ENCODE data around the gene SPN.
"Not testable (repeated sequence)": the region's sequence is repeated elsewhere in the genome, so short reads cannot be mapped to it uniquely, and the experiment has no call there.

Gene SPN

DNA sequence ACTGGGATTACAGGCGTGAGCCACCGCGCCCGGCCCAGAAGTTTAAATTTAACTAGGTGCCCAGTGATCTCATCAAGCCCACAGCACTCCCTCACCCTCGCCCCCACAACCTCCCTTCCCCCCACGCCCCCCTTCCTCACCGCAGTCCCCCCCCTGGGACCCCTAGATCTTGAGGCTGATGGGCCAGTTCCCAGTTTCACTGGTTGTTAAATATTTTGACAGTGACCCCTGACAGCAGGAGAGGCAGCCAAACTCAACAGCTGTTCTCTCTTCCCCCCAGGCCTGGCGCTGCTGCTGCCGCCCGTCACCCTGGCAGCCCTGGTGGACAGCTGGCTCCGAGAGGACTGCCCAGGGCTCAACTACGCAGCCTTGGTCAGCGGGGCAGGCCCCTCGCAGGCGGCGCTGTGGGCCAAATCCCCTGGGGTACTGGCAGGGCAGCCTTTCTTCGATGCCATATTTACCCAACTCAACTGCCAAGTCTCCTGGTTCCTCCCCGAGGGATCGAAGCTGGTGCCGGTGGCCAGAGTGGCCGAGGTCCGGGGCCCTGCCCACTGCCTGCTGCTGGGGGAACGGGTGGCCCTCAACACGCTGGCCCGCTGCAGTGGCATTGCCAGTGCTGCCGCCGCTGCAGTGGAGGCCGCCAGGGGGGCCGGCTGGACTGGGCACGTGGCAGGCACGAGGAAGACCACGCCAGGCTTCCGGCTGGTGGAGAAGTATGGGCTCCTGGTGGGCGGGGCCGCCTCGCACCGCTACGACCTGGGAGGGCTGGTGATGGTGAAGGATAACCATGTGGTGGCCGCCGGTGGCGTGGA lies 31.5 kb downstream of the SPN start:
- DNase-seq (ENCODE audit: extremely low read depth, low read depth) = no peak
- TF ChIP-seq, protein P1, sequence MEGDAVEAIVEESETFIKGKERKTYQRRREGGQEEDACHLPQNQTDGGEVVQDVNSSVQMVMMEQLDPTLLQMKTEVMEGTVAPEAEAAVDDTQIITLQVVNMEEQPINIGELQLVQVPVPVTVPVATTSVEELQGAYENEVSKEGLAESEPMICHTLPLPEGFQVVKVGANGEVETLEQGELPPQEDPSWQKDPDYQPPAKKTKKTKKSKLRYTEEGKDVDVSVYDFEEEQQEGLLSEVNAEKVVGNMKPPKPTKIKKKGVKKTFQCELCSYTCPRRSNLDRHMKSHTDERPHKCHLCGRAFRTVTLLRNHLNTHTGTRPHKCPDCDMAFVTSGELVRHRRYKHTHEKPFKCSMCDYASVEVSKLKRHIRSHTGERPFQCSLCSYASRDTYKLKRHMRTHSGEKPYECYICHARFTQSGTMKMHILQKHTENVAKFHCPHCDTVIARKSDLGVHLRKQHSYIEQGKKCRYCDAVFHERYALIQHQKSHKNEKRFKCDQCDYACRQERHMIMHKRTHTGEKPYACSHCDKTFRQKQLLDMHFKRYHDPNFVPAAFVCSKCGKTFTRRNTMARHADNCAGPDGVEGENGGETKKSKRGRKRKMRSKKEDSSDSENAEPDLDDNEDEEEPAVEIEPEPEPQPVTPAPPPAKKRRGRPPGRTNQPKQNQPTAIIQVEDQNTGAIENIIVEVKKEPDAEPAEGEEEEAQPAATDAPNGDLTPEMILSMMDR (IDR thresholded peaks at IDR 0.05; ENCODE audit: low read depth, low read length, missing control alignments) = no peak
- no peak overlapping the region for H3K4me3 ChIP-seq (replicated peaks; ENCODE audit: low read depth, low read length)

DNA sequence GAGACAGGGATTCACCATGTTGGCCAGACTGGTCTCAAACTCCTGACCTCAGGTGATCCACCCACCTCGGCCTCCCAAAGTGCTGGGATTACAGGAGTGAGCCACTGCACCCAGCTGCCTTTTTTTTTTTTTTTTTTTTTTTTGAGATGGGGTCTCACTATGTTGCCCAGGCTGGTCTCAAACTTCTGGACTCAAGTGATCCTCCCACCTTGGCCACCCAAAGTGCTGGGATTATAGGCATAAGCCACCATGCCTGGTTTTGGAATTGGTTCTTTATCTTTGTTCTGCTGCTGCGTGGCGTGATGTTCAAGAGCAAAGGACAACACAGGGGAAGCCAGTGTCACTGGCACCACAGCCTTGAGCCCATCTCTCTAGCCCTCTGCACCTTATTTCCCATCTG lies 32.6 kb downstream of the SPN start:
- H3K4me3 ChIP-seq (replicated peaks; ENCODE audit: low read depth, low read length) = not testable (repeated sequence)

DNA sequence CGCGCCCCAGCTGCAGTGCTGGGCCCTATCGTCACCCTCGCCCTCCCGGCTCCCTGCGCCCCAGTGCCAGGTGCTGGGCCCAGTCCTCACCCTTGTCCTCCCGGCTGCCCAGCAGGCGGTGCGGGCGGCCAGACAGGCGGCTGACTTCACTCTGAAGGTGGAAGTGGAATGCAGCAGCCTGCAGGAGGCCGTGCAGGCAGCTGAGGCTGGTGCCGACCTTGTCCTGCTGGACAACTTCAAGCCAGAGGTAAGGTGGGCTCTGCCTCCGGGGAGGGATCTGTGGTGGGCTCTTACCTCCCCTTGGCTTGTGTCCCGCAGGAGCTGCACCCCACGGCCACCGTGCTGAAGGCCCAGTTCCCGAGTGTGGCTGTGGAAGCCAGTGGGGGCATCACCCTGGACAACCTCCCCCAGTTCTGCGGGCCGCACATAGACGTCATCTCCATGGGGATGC lies 33.9 kb downstream of the SPN start:
- TF ChIP-seq, protein P1 (IDR thresholded peaks at IDR 0.05; ENCODE audit: low read depth, low read length, missing control alignments) = no peak

More for the DNA sequence above, 32.6 kb downstream of the SPN start:
- DNase-seq (ENCODE audit: extremely low read depth, low read depth) = not testable (repeated sequence)

DNA sequence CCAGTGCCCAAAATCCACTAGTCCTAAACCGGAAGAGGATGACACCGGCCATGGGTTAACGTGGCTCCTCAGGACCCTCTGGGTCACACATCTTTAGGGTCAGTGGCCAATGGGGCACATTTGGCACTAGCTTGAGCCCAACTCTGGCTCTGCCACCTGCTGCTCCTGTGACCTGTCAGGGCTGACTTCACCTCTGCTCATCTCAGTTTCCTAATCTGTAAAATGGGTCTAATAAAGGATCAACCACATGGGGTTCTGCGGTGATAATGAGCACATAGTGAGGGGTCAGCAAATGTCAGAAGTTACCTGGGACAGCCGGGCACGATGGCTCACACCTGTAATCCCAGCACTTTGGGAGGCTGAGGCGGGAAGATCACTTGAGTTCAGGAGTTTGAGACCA lies 34.3 kb downstream of the SPN start:
- TF ChIP-seq, protein P1 (IDR thresholded peaks at IDR 0.05; ENCODE audit: low read depth, low read length, missing control alignments) = no peak

More for the DNA sequence above, 33.9 kb downstream of the SPN start:
- no peak for DNase-seq (ENCODE audit: extremely low read depth, low read depth)
- H3K4me3 ChIP-seq (replicated peaks; ENCODE audit: low read depth, low read length) = no peak overlapping the region

DNA sequence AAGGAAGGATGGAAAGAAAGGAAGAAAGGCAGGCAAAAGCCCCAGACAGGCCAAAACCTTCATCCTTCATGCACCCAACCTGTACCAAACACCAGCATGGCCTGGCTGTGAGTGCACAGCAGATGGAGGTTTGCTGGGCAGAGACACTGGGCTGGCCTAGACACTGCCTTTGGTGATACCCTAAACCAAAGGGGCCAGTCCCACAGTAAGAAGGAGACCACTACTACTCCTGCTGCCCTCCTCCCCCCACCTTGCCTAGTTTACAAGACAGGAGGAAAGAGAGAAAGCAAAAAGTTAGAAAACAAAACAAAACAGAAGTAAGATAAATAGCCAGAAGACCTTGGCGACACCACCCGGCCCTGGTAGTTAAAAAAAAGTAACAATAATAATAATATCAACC lies 35.0 kb downstream of the SPN start:
- TF ChIP-seq, protein P1 (IDR thresholded peaks at IDR 0.05; ENCODE audit: low read depth, low read length, missing control alignments) = no peak

More for the DNA sequence above, 34.3 kb downstream of the SPN start:
- H3K4me3 ChIP-seq (replicated peaks; ENCODE audit: low read depth, low read length) = no peak overlapping the region
- DNase-seq (ENCODE audit: extremely low read depth, low read depth) = no peak

DNA sequence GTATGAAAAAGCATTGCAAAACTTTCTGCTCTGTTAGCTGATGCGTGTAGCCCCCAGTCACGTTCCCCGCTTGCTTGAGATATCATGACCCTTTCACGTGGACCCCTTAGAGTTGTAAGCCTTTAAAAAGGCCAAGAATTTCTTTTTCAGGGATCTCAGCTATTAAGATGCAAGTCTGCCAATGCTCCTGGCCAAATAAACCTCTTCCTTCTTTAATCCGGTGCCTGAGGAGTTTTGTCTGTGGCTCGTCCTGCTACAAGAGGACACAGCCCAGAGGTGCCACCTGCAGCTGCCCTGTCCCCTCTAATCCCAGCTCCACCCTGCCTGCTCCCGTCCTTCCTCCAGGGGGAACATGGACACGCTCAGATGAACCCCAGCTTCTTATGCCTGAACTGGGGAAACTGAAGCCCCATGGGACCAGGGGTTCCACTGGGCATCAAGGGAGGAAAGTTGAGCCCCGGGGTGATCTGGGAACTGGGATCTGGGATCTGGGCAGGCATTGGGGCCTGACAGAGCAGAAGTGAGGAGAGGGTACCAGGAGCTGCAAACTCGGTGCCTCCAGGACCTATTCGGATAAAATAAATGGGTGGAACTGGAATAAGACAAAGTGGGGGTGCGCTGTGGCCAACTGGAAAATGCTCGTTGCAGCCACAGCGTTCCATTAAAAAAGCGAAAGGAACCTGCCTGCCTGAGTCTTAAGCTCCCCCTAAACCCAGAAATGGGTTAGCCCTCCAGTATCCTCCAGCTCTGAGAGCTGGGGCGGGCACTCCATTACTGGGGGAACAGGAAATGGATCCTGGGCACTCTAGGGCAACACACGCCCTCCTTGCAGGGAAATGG lies 35.7 kb downstream of the SPN start:
- TF ChIP-seq, protein P1 (IDR thresholded peaks at IDR 0.05; ENCODE audit: low read depth, low read length, missing control alignments) = no peak
- no peak overlapping the region for H3K4me3 ChIP-seq (replicated peaks; ENCODE audit: low read depth, low read length)
- DNase-seq (ENCODE audit: extremely low read depth, low read depth) = no peak

More for the DNA sequence above, 35.0 kb downstream of the SPN start:
- H3K4me3 ChIP-seq (replicated peaks; ENCODE audit: low read depth, low read length) = no peak overlapping the region
- DNase-seq (ENCODE audit: extremely low read depth, low read depth) = no peak
